ENCODE measurements around the gene ZNF521.

GRCh38 chr18:25233528-25234321 lies 118.2 kb downstream of the ZNF521 start:
- TF ChIP-seq CTCF (IDR thresholded peaks at IDR 0.05; ENCODE audit: low read depth, low read length) (no peak), MAX (IDR thresholded peaks at IDR 0.05; ENCODE audit: low read depth, low read length) (no peak), POLR2A (IDR thresholded peaks at IDR 0.05; ENCODE audit: extremely low read depth, insufficient read length) (no peak), MYC (IDR thresholded peaks at IDR 0.05; ENCODE audit: low read depth, low read length) (no peak)
